WTC11 (cell line): ENCODE data around the gene TBC1D22A. TPM values are rescaled to one million over a fixed set of nuclear protein-coding genes. Genes with fewer than 3 reads are reported as not detected.

Experiments used
- ATAC-seq: fragments of 200-7000 bp; cut with Tn5 transposase; 2 replicates; pipeline ENCODE4 v1.10.0; 2021; ENCODE audit warnings: mild to moderate bottlenecking, moderate library complexity
- CTCF ChIA-PET: fragments of 300-600 bp; sonication (Branson Sonifier 250); formaldehyde crosslinking; loops from one replicate; lab custom pipeline; 2021; ENCODE audit warnings: antibody characterized with exemption; lab: Charles Lee
- POLR2A ChIA-PET: fragments of 350-600 bp; sonication (Branson Sonifier 250); formaldehyde crosslinking; loops from one replicate; lab custom pipeline; 2021; ENCODE audit warnings: antibody characterized with exemption; lab: Charles Lee
- DNase-seq: peaks from one replicate; pipeline ENCODE4 v3.0.0; 2021; ENCODE audit warnings: low spot score
- H3K27ac Mint-ChIP-seq: 2 replicates; pipeline ENCODE4 v1.8.0; 2021; ENCODE audit warnings: mixed read lengths
- H3K27me3 Mint-ChIP-seq: 2 replicates; pipeline ENCODE4 v1.8.0; 2021; ENCODE audit warnings: low read depth, mild to moderate bottlenecking, moderate library complexity, mixed read lengths
- H3K36me3 Mint-ChIP-seq: 2 replicates; pipeline ENCODE4 v1.8.0; 2021; ENCODE audit warnings: mixed read lengths
- H3K4me1 Mint-ChIP-seq: 2 replicates; pipeline ENCODE4 v1.8.0; 2022; ENCODE audit warnings: mixed read lengths
- H3K4me3 Mint-ChIP-seq: 2 replicates; pipeline ENCODE4 v1.8.0; 2021; ENCODE audit warnings: mild to moderate bottlenecking, moderate library complexity, mixed read lengths
- H3K9me3 Mint-ChIP-seq: 2 replicates; pipeline ENCODE4 v1.8.0; 2021; ENCODE audit warnings: mixed read lengths
- AFF4 ChIP-seq: sonication (generic); formaldehyde crosslinking; IDR thresholded peaks from 2 replicates; pipeline ENCODE4 v1.8.1; 2023; ENCODE audit warnings: mild to moderate bottlenecking, missing genetic modification reagents, borderline replicate concordance
- AR ChIP-seq: fragments of 250-450 bp; sonication (Bioruptor Pico); IDR thresholded peaks from 2 replicates; pipeline ENCODE4 v1.9.0; 2021; ENCODE audit warnings: mild to moderate bottlenecking
- ATF1 ChIP-seq: sonication (generic); formaldehyde crosslinking; IDR thresholded peaks from 2 replicates; pipeline ENCODE4 v1.8.1; 2023; ENCODE audit warnings: mild to moderate bottlenecking, moderate library complexity, missing genetic modification reagents
- ATF3 ChIP-seq: sonication (generic); formaldehyde crosslinking; conservative IDR thresholded peaks from 2 replicates; pipeline ENCODE4 v1.8.1; 2022; ENCODE audit warnings: mild to moderate bottlenecking, missing genetic modification reagents
- CTCF ChIP-seq: fragments of 200-600 bp; IDR thresholded peaks from 2 replicates; pipeline ENCODE4 v1.8.0; 2022; ENCODE audit warnings: antibody characterized with exemption
- EMX1 ChIP-seq: fragments of 250-450 bp; sonication (Bioruptor Pico); IDR thresholded peaks from 2 replicates; pipeline ENCODE4 v1.8.0; 2021; ENCODE audit warnings: mild to moderate bottlenecking
- FOXP1 ChIP-seq: sonication (generic); formaldehyde crosslinking; IDR thresholded peaks from 2 replicates; pipeline ENCODE4 v1.8.0; 2022; ENCODE audit warnings: missing genetic modification reagents, mild to moderate bottlenecking, moderate library complexity, borderline replicate concordance
- FOXP4 ChIP-seq: sonication (generic); formaldehyde crosslinking; IDR thresholded peaks from 2 replicates; pipeline ENCODE4 v1.8.0; 2022; ENCODE audit warnings: mild to moderate bottlenecking, missing genetic modification reagents
- JUN ChIP-seq: sonication (generic); formaldehyde crosslinking; IDR thresholded peaks from 2 replicates; pipeline ENCODE4 v1.8.0; 2023; ENCODE audit warnings: mild to moderate bottlenecking, missing genetic modification reagents
- MLX ChIP-seq: sonication (generic); formaldehyde crosslinking; IDR thresholded peaks from 2 replicates; pipeline ENCODE4 v1.8.1; 2023; ENCODE audit warnings: mild to moderate bottlenecking, missing genetic modification reagents, moderate library complexity
- MXD4 ChIP-seq: fragments of 250-450 bp; sonication (Bioruptor Pico); IDR thresholded peaks from 2 replicates; pipeline ENCODE4 v1.8.0; 2021; ENCODE audit warnings: mild to moderate bottlenecking, moderate library complexity, borderline replicate concordance
- MYBL2 ChIP-seq: sonication (generic); formaldehyde crosslinking; IDR thresholded peaks from 2 replicates; pipeline ENCODE4 v1.8.1; 2023; ENCODE audit warnings: mild to moderate bottlenecking, moderate library complexity, missing genetic modification reagents
- NFATC4 ChIP-seq: fragments of 250-450 bp; sonication (Bioruptor Pico); IDR thresholded peaks from 2 replicates; pipeline ENCODE4 v1.9.0; 2021; ENCODE audit warnings: mild to moderate bottlenecking
- RELA ChIP-seq: sonication (generic); formaldehyde crosslinking; IDR thresholded peaks from 2 replicates; pipeline ENCODE4 v1.8.1; 2022; ENCODE audit warnings: missing genetic modification reagents, mild to moderate bottlenecking, borderline replicate concordance
- SOX15 ChIP-seq: fragments of 250-450 bp; sonication (Bioruptor Pico); IDR thresholded peaks from 2 replicates; pipeline ENCODE4 v1.9.0; 2021; ENCODE audit warnings: mild to moderate bottlenecking
- ZBTB21 ChIP-seq: sonication (generic); formaldehyde crosslinking; IDR thresholded peaks from 2 replicates; pipeline ENCODE4 v1.8.1; 2023; ENCODE audit warnings: mild to moderate bottlenecking, missing genetic modification reagents, borderline replicate concordance
- ZNF138 ChIP-seq: sonication (generic); formaldehyde crosslinking; conservative IDR thresholded peaks from 2 replicates; pipeline ENCODE4 v1.8.1; 2022; ENCODE audit warnings: mild to moderate bottlenecking, moderate library complexity, missing genetic modification reagents
- ZNF219 ChIP-seq: sonication (generic); formaldehyde crosslinking; IDR thresholded peaks from 2 replicates; pipeline ENCODE4 v1.8.0; 2023; ENCODE audit warnings: missing genetic modification reagents, mild to moderate bottlenecking, borderline replicate concordance
- ZNF416 ChIP-seq: fragments of 250-450 bp; sonication (Bioruptor Pico); IDR thresholded peaks from 2 replicates; pipeline ENCODE4 v1.9.0; 2021; ENCODE audit warnings: mild to moderate bottlenecking, inconsistent platforms
- ZNF425 ChIP-seq: fragments of 250-450 bp; sonication (Bioruptor Pico); conservative IDR thresholded peaks from 2 replicates; pipeline ENCODE4 v1.9.0; 2021; ENCODE audit warnings: mild to moderate bottlenecking
- ZNF512 ChIP-seq: sonication (generic); formaldehyde crosslinking; IDR thresholded peaks from 2 replicates; pipeline ENCODE4 v1.8.1; 2022; ENCODE audit warnings: missing genetic modification reagents, borderline replicate concordance
- total RNA-seq: library from RNA; stranded (reverse); gene quantifications from 3 replicates; pipeline ENCODE4 v1.2.3, GENCODE V29; 2021

TBC1D22A gene
- total RNA-seq, 1 experiment from 2014 or later = 18.1 TPM

- no peak for TF ChIP-seq AR (CRISPR knock-in tag)
- TF ChIP-seq ZNF425 (CRISPR knock-in tag) = no peak
- no peak for TF ChIP-seq ATF3
- no peak for TF ChIP-seq SOX15
- no peak for TF ChIP-seq JUN (CRISPR knock-in tag)
- no peak for TF ChIP-seq MLX
- TF ChIP-seq ZNF219 = no peak
- no peak for TF ChIP-seq ZBTB21 (CRISPR knock-in tag)
- TF ChIP-seq FOXP1 = no peak
- no peak for TF ChIP-seq ZNF512 (CRISPR knock-in tag)
- no peak for TF ChIP-seq ZNF416 (CRISPR knock-in tag)
These were observed 432.7 kb downstream of the TBC1D22A start (continued) for GRCh38 chr22:47195156-47195483.

GRCh38 chr22:47195484-47196165 is 433.2 kb downstream of the TBC1D22A start:
- H3K4me3 Mint-ChIP-seq = no peak overlapping the region
- ChIA-PET CTCF (interaction anchor here (0.9 to 1.4 kb wide), 2 partner anchors 18 to 397 kb away, joined by 3 read pairs; no protein-coding TSS in a partner anchor), POLR2A (no interaction called here)
- no peaks in the 10 kb centered on the region; the same call in 1 of the 2 replicates for H3K9me3 Mint-ChIP-seq
- ATAC-seq = no peak
- H3K27ac Mint-ChIP-seq = no peak overlapping the region
- H3K36me3 Mint-ChIP-seq = no peaks in the 10 kb centered on the region
- H3K4me1 Mint-ChIP-seq = 0 out of 2 replicates have a peak, but pooled peaks cover 3% of the 10 kb centered on the region
- no peaks in the 10 kb centered on the region; the same call in 1 of the 2 replicates for H3K27me3 Mint-ChIP-seq
- DNase-seq = no peak
- TF ChIP-seq RELA (CRISPR knock-in tag) = no peak
- TF ChIP-seq MXD4 (CRISPR knock-in tag) = no peak
- no peak for TF ChIP-seq ATF1 (CRISPR knock-in tag)
- TF ChIP-seq FOXP4 (CRISPR knock-in tag) = no peak
- TF ChIP-seq NFATC4 (CRISPR knock-in tag) = no peak
- no peak for TF ChIP-seq AFF4
- no peak for TF ChIP-seq MYBL2 (CRISPR knock-in tag)
- no peak for TF ChIP-seq ZNF138 (CRISPR knock-in tag)
- TF ChIP-seq EMX1 = no peak
- TF ChIP-seq CTCF = no peak
